ENCODE results near the gene CTXN2. TPM values are rescaled to one million over a fixed set of nuclear protein-coding genes. Genes with fewer than 3 reads are reported as not detected.

CTXN2 gene
- total and polyA plus RNA-seq, 2 of the 13 experiments (the other 11 are each of a cell fraction or from before 2014, with no cell fraction given): not detected

DNA sequence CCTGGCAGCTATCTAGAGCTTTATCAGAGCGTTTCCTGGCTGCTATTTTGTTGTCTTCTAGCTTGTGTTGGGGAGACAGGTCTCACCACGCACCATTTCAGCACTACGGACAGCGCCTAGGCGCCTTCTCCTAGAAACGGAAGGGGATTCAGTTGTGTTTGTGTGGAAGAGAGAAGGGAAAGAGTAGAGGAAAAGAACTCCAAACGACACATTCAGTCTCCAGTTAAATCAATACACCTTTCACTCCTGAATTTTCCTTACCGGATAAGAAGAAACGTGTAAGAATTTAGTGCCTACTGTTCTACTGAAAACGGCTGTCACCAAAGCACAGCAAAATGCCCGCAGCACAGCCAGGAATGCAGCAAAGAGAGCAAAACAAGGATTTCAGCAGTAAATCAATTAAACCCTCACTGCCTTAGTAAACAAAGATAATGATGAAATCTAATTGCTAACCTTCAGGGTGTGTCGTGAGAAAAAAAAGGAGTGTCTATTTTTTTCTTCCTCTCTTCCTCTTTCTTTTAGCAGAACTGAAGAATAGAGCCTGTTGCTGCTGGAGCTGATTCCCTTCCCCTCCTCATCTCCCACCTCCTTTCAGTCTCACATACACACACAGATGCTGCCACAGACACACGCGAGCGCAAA is 412 bp upstream of the CTXN2 start (continued):
- TF ChIP-seq, protein P1, sequence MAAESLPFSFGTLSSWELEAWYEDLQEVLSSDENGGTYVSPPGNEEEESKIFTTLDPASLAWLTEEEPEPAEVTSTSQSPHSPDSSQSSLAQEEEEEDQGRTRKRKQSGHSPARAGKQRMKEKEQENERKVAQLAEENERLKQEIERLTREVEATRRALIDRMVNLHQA (CRISPR knock-in tag; IDR thresholded peaks at IDR 0.05): no peak
- TF ChIP-seq ZNF367 (CRISPR knock-in tag; IDR thresholded peaks at IDR 0.05; ENCODE audit: borderline replicate concordance) (no peak), NFATC3 (CRISPR knock-in tag; IDR thresholded peaks at IDR 0.05) (no peak), PHF21A (CRISPR knock-in tag; IDR thresholded peaks at IDR 0.05) (no peak), SNAPC2 (CRISPR knock-in tag; IDR thresholded peaks at IDR 0.05) (no peak), ZNF564 (CRISPR knock-in tag; IDR thresholded peaks at IDR 0.05) (no peak), KLF16 (CRISPR knock-in tag; IDR thresholded peaks at IDR 0.05) (peak in 1 of 2 experiments; percentile 71; a peak in 2 of 4 replicates), TOE1 (CRISPR knock-in tag; IDR thresholded peaks at IDR 0.05) (no peak), ZNF468 (CRISPR knock-in tag; IDR thresholded peaks at IDR 0.05) (no peak), ZNF674 (CRISPR knock-in tag; IDR thresholded peaks at IDR 0.05; ENCODE audit: low read depth) (no peak), RFX3 (CRISPR knock-in tag; IDR thresholded peaks at IDR 0.05) (no peak), JARID2 (CRISPR knock-in tag; IDR thresholded peaks at IDR 0.05; ENCODE audit: insufficient replicate concordance) (no peak), CEBPG (CRISPR knock-in tag; IDR thresholded peaks at IDR 0.05) (no peak), KDM3A (CRISPR knock-in tag; IDR thresholded peaks at IDR 0.05; ENCODE audit: low read depth) (no peak), ZSCAN9 (CRISPR knock-in tag; IDR thresholded peaks at IDR 0.05; ENCODE audit: borderline replicate concordance) (peak; percentile 96)
- TF ChIP-seq, protein P2, sequence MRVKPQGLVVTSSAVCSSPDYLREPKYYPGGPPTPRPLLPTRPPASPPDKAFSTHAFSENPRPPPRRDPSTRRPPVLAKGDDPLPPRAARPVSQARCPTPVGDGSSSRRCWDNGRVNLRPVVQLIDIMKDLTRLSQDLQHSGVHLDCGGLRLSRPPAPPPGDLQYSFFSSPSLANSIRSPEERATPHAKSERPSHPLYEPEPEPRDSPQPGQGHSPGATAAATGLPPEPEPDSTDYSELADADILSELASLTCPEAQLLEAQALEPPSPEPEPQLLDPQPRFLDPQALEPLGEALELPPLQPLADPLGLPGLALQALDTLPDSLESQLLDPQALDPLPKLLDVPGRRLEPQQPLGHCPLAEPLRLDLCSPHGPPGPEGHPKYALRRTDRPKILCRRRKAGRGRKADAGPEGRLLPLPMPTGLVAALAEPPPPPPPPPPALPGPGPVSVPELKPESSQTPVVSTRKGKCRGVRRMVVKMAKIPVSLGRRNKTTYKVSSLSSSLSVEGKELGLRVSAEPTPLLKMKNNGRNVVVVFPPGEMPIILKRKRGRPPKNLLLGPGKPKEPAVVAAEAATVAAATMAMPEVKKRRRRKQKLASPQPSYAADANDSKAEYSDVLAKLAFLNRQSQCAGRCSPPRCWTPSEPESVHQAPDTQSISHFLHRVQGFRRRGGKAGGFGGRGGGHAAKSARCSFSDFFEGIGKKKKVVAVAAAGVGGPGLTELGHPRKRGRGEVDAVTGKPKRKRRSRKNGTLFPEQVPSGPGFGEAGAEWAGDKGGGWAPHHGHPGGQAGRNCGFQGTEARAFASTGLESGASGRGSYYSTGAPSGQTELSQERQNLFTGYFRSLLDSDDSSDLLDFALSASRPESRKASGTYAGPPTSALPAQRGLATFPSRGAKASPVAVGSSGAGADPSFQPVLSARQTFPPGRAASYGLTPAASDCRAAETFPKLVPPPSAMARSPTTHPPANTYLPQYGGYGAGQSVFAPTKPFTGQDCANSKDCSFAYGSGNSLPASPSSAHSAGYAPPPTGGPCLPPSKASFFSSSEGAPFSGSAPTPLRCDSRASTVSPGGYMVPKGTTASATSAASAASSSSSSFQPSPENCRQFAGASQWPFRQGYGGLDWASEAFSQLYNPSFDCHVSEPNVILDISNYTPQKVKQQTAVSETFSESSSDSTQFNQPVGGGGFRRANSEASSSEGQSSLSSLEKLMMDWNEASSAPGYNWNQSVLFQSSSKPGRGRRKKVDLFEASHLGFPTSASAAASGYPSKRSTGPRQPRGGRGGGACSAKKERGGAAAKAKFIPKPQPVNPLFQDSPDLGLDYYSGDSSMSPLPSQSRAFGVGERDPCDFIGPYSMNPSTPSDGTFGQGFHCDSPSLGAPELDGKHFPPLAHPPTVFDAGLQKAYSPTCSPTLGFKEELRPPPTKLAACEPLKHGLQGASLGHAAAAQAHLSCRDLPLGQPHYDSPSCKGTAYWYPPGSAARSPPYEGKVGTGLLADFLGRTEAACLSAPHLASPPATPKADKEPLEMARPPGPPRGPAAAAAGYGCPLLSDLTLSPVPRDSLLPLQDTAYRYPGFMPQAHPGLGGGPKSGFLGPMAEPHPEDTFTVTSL (CRISPR knock-in tag; IDR thresholded peaks at IDR 0.05; ENCODE audit: borderline replicate concordance): no peak
- TF ChIP-seq, protein P3, sequence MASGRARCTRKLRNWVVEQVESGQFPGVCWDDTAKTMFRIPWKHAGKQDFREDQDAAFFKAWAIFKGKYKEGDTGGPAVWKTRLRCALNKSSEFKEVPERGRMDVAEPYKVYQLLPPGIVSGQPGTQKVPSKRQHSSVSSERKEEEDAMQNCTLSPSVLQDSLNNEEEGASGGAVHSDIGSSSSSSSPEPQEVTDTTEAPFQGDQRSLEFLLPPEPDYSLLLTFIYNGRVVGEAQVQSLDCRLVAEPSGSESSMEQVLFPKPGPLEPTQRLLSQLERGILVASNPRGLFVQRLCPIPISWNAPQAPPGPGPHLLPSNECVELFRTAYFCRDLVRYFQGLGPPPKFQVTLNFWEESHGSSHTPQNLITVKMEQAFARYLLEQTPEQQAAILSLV (CRISPR knock-in tag; IDR thresholded peaks at IDR 0.05; ENCODE audit: borderline replicate concordance): no peak
- TF ChIP-seq, protein P4, sequence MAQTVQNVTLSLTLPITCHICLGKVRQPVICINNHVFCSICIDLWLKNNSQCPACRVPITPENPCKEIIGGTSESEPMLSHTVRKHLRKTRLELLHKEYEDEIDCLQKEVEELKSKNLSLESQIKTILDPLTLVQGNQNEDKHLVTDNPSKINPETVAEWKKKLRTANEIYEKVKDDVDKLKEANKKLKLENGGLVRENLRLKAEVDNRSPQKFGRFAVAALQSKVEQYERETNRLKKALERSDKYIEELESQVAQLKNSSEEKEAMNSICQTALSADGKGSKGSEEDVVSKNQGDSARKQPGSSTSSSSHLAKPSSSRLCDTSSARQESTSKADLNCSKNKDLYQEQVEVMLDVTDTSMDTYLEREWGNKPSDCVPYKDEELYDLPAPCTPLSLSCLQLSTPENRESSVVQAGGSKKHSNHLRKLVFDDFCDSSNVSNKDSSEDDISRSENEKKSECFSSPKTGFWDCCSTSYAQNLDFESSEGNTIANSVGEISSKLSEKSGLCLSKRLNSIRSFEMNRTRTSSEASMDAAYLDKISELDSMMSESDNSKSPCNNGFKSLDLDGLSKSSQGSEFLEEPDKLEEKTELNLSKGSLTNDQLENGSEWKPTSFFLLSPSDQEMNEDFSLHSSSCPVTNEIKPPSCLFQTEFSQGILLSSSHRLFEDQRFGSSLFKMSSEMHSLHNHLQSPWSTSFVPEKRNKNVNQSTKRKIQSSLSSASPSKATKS (CRISPR knock-in tag; IDR thresholded peaks at IDR 0.05): no peak
- TF ChIP-seq, protein P5, sequence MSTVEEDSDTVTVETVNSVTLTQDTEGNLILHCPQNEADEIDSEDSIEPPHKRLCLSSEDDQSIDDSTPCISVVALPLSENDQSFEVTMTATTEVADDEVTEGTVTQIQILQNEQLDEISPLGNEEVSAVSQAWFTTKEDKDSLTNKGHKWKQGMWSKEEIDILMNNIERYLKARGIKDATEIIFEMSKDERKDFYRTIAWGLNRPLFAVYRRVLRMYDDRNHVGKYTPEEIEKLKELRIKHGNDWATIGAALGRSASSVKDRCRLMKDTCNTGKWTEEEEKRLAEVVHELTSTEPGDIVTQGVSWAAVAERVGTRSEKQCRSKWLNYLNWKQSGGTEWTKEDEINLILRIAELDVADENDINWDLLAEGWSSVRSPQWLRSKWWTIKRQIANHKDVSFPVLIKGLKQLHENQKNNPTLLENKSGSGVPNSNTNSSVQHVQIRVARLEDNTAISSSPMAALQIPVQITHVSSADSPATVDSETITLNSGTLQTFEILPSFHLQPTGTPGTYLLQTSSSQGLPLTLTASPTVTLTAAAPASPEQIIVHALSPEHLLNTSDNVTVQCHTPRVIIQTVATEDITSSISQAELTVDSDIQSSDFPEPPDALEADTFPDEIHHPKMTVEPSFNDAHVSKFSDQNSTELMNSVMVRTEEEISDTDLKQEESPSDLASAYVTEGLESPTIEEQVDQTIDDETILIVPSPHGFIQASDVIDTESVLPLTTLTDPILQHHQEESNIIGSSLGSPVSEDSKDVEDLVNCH (CRISPR knock-in tag; IDR thresholded peaks at IDR 0.05): no peak

Measured in HepG2 (cell line).